Gastroesophageal sphincter (tissue), 4 donors: ENCODE results near the gene TECTA. TPM values are rescaled to one million over a fixed set of nuclear protein-coding genes. Genes with fewer than 3 reads are reported as not detected.

Experiments
- ATAC-seq: fragments of 150-250 bp; one replicate; pipeline ENCODE4 v1.9.1; 2016; ENCODE audit warnings: mild to moderate bottlenecking, moderate library complexity
- H3K27ac ChIP-seq, 4 donors: fragments of 200-600 bp; sonication (generic) in 3 of 4; 1 replicate in 3 of 4; 2 replicates in 1 of 4; pipeline ENCODE4 v1.5.1; 2016 to 2019
- H3K27me3 ChIP-seq: fragments of 200-600 bp; sonication (generic); one replicate; pipeline ENCODE4 v1.5.1; 2019
- H3K36me3 ChIP-seq, 2 donors: fragments of 200-600 bp; sonication (generic); one replicate each; pipeline ENCODE4 v1.5.1; 2019; ENCODE audit warnings: control low read depth in 1 of 2
- H3K4me1 ChIP-seq, 3 donors: fragments of 200-600 bp; sonication (generic); 1 replicate in 2 of 3; 2 replicates in 1 of 3; pipeline ENCODE4 v1.5.1; 2016 to 2019; ENCODE audit warnings: control low read depth in 2 of 3
- H3K4me3 ChIP-seq, 2 donors: fragments of 200-600 bp; sonication (generic); one replicate each; pipeline ENCODE4 v1.5.1; 2019; ENCODE audit warnings: mild to moderate bottlenecking in 1 of 2, moderate library complexity in 1 of 2
- H3K9me3 ChIP-seq, 3 donors: fragments of 200-600 bp; sonication (generic); one replicate each; pipeline ENCODE4 v1.5.1; 2017 to 2019; ENCODE audit warnings: control low read depth in 2 of 3
- CTCF ChIP-seq, 4 experiments: fragments of 200-600 bp in 2 of 4; fragments of 450-650 bp in 2 of 4; sonication (generic) in 1 of 4; IDR thresholded peaks; one replicate each; pipeline ENCODE4 v1.5.1; 2017 to 2019; ENCODE audit warnings: antibody characterized with exemption in 4 of 4, mild to moderate bottlenecking in 2 of 4, moderate library complexity in 2 of 4
- EP300 ChIP-seq: sonication (generic); formaldehyde crosslinking; IDR thresholded peaks from one replicate; pipeline ENCODE4 v1.6.1; 2017; ENCODE audit warnings: antibody characterized with exemption, mild to moderate bottlenecking
- POLR2A ChIP-seq, 2 donors: fragments of 450-650 bp; IDR thresholded peaks; one replicate each; pipeline ENCODE4 v1.6.1; 2017; ENCODE audit warnings: antibody characterized with exemption in 2 of 2, mild to moderate bottlenecking in 2 of 2, moderate library complexity in 1 of 2
- POLR2AphosphoS5 ChIP-seq: sonication (generic); formaldehyde crosslinking; IDR thresholded peaks from one replicate; pipeline ENCODE4 v1.6.1; 2017; ENCODE audit warnings: antibody characterized with exemption
- WGBS, 2 donors: methylation state at CpG; one replicate each; pipeline ENCODE4 v1.1.5; 2018; ENCODE audit warnings: low coverage in 1 of 2; 5-methylcytosine and 5-hydroxymethylcytosine counted together
- total RNA-seq, 4 donors: library from RNA; depleted of rRNA; stranded (reverse); fragments of >200 nt; gene quantifications; one replicate each; pipeline ENCODE4 v1.1.0, GENCODE V29; 2016

The TECTA gene
- total RNA-seq, 4 donors from 2014 or later, result 0.35 to 1.3 (median 0.78) TPM; not detected in 1

GRCh38 chr11:121188776-121189175 is 87.7 kb downstream of the TECTA start:
- Histone ChIP-seq H3K9me3 (no peaks in the 10 kb centered on the region), H3K27ac (no peak overlapping the region), H3K4me1 (no peaks in the 10 kb centered on the region), H3K4me3 (no peak overlapping the region), H3K27me3 (no peaks in the 10 kb centered on the region), H3K36me3 (no peaks in the 10 kb centered on the region)
- no peak for ATAC-seq
- TF ChIP-seq POLR2AphosphoS5 (no peak), POLR2A (IDR thresholded peaks at IDR 0.05) (no peak), EP300 (no peak), CTCF (IDR thresholded peaks at IDR 0.05) (no peak)

DNA sequence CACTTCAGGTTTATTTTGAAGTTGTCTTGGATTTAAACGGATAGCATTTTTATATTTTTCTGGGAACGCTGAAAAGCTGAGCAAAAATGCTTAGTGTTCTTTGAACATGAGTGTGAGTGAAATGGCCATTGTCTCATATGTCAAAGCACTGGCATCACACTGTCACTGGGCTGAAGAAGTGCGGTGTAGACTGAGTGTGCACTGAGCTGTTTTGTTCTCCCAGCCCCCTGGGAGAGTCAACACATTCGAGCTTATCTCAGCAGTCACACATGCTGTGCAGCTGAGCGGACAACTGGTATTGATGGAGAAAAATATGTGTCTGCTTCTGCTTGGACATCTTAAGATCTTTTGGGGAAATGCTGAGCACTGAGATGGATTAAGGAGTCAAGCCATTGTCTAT is 90.8 kb downstream of the TECTA start:
- Histone ChIP-seq H3K4me3 (no peak overlapping the region), H3K27ac (no peak overlapping the region), H3K27me3 (peaks cover 19% of the 10 kb centered on the region), H3K4me1 (peaks cover 0 to 8% (median 0%) of the 10 kb centered on the region in 3 donors), H3K36me3 (no peaks in the 10 kb centered on the region), H3K9me3 (no peaks in the 10 kb centered on the region)
- TF ChIP-seq POLR2A (IDR thresholded peaks at IDR 0.05), result no peak
- no peak for TF ChIP-seq EP300
- no peak for TF ChIP-seq POLR2AphosphoS5
- TF ChIP-seq CTCF (IDR thresholded peaks at IDR 0.05), result no peak
- WGBS, 2 donors, result 71 to 75% methylated on average over 5 of the region's 5 CpGs
- no peak for ATAC-seq

GRCh38 chr11:121194731-121195596 is 93.9 kb downstream of the TECTA start:
- no peak overlapping the region for H3K27ac ChIP-seq
- TF ChIP-seq CTCF (IDR thresholded peaks at IDR 0.05) (peak; percentile 57 to 77 (median 64)), POLR2AphosphoS5 (no peak)
- ATAC-seq, result no peak
- H3K4me3 ChIP-seq, result no peak overlapping the region
- peaks cover 21% of the 10 kb centered on the region for H3K27me3 ChIP-seq
- no peaks in the 10 kb centered on the region for H3K36me3 ChIP-seq
- H3K4me1 ChIP-seq, result peaks cover 0 to 8% (median 0%) of the 10 kb centered on the region in 3 donors
- H3K9me3 ChIP-seq, result no peaks in the 10 kb centered on the region
- 11 to 12% methylated on average over 13 of the region's 13 CpGs for WGBS, 2 donors

GRCh38 chr11:121198491-121198890 is 97.4 kb downstream of the TECTA start:
- no peaks in the 10 kb centered on the region for H3K9me3 ChIP-seq
- peaks cover 21% of the 10 kb centered on the region for H3K27me3 ChIP-seq
- H3K36me3 ChIP-seq, result no peaks in the 10 kb centered on the region
- TF ChIP-seq CTCF (IDR thresholded peaks at IDR 0.05), result no peak
- 77 to 91% methylated on average over 3 to 5 of the region's 5 CpGs for WGBS, 2 donors
- no peak overlapping the region for H3K4me3 ChIP-seq
- peaks cover 0 to 8% (median 0%) of the 10 kb centered on the region in 3 donors for H3K4me1 ChIP-seq
- no peak overlapping the region for H3K27ac ChIP-seq
- no peak for ATAC-seq

GRCh38 chr11:121199516-121199915 is 98.5 kb downstream of the TECTA start:
- H3K27ac ChIP-seq, result no peak overlapping the region
- no peak overlapping the region for H3K4me3 ChIP-seq
- peaks cover 0 to 7% (median 0%) of the 10 kb centered on the region in 3 donors for H3K4me1 ChIP-seq
- peaks cover 21% of the 10 kb centered on the region for H3K27me3 ChIP-seq
- no peaks in the 10 kb centered on the region for H3K36me3 ChIP-seq
- H3K9me3 ChIP-seq, result no peaks in the 10 kb centered on the region
- no peak for TF ChIP-seq CTCF (IDR thresholded peaks at IDR 0.05)
- TF ChIP-seq POLR2AphosphoS5, result no peak
- no peak for TF ChIP-seq POLR2A (IDR thresholded peaks at IDR 0.05)
- no peak for TF ChIP-seq EP300
- 38 to 46% methylated on average over 1 to 3 of the region's 3 CpGs for WGBS, 2 donors
- no peak for ATAC-seq
